HCT116 (cell line): Measurements from ENCODE around the gene TASP1. TPM values are rescaled to one million over a fixed set of nuclear protein-coding genes. Genes with fewer than 3 reads are reported as not detected.

ENCODE experiments used
- ATAC-seq: fragments of 200-7000 bp; cut with Tn5 transposase; 2 replicates; pipeline ENCODE4 v1.9.1; 2020; ENCODE audit warnings: mild to moderate bottlenecking, moderate library complexity
- BruUV-seq: library from RNA; stranded (reverse); fragments of 400-500 nt; replicated peaks from 2 replicates; lab custom pipeline; 2021; lab: Mats Ljungman, UMichigan
- CTCF ChIA-PET: fragments of 300-600 bp; sonication (Branson Sonifier 250); formaldehyde crosslinking; loops from one replicate; lab custom pipeline; 2021; ENCODE audit warnings: antibody characterized with exemption; lab: Charles Lee
- POLR2A ChIA-PET: fragments of 300-600, 350-600 bp; sonication (Branson Sonifier 250); formaldehyde crosslinking; loops from one replicate; lab custom pipeline; 2021; ENCODE audit warnings: antibody characterized with exemption; lab: Charles Lee
- RAD21 ChIA-PET, 2 experiments: fragments of 300-600 bp; sonication (Branson Sonifier 250); formaldehyde crosslinking; loops; one replicate each; lab custom pipeline; 2023; ENCODE audit warnings: low total read pairs in 2 of 2; ENCODE audit not compliant: uncharacterized antibody in 2 of 2, unreplicated experiment in 2 of 2, low non-redundant PET in 1 of 2; lab: Charles Lee
- DNase-seq: peaks from one replicate; pipeline ENCODE4 v3.0.0-alpha.2; 2010; ENCODE audit warnings: low read depth, low spot score
- H2AFZ ChIP-seq: fragments of 200-600 bp; shearing (Covaris generic), sonication (generic); 2 replicates; pipeline ENCODE4 v1.6.1; 2017; ENCODE audit warnings: low read depth, mixed run types, mixed read lengths, antibody characterized with exemption, low read length; ENCODE audit not compliant: poor library complexity, severe bottlenecking
- H3K27ac ChIP-seq: 2 replicates; pipeline ENCODE4 v1.5.1; 2012; ENCODE audit warnings: low read depth, low read length
- H3K27me3 ChIP-seq: fragments of 200-600 bp; sonication (generic); 2 replicates; pipeline ENCODE4 v1.6.1; 2016; ENCODE audit warnings: mixed run types, low read length, mixed read lengths; ENCODE audit not compliant: insufficient read depth
- H3K36me3 ChIP-seq, 2 experiments: fragments of 200-500 bp in 1 of 2; fragments of 200-600 bp in 1 of 2; sonication (Bioruptor generic) in 1 of 2; sonication (generic) in 1 of 2; 2 replicates each; pipeline versions ENCODE4 v1.5.1 to v1.6.1; 2014 to 2016; ENCODE audit warnings: low read length in 2 of 2, inconsistent platforms in 1 of 2, mixed read lengths in 1 of 2, mixed run types in 1 of 2; ENCODE audit not compliant: insufficient read depth in 2 of 2, control insufficient read depth in 1 of 2
- H3K4me1 ChIP-seq, 2 experiments: fragments of 200-600 bp in 1 of 2; sonication (generic) in 1 of 2; 2 replicates each; pipeline versions ENCODE4 v1.5.1 to v1.6.1; 2012 to 2017; ENCODE audit warnings: low read length in 2 of 2, inconsistent platforms in 1 of 2, mild to moderate bottlenecking in 1 of 2, mixed read lengths in 1 of 2, mixed run types in 1 of 2, moderate library complexity in 1 of 2; ENCODE audit not compliant: insufficient read depth in 2 of 2, control insufficient read depth in 1 of 2
- H3K4me2 ChIP-seq: fragments of 200-600 bp; sonication (generic); 2 replicates; pipeline ENCODE4 v1.6.1; 2017; ENCODE audit warnings: mixed run types, low read length, mixed read lengths
- H3K4me3 ChIP-seq, 2 experiments: fragments of 200-600 bp in 1 of 2; sonication (generic) in 1 of 2; replicated peaks in 1 of 2; 2 replicates each; pipeline ENCODE4 v1.5.1; 2011 to 2016; ENCODE audit warnings: low read length in 2 of 2, control low read depth in 1 of 2, low read depth in 1 of 2, mild to moderate bottlenecking in 1 of 2, mixed read lengths in 1 of 2, mixed run types in 1 of 2
- H3K79me2 ChIP-seq: fragments of 200-600 bp; sonication (generic); 2 replicates; pipeline ENCODE4 v1.6.1; 2017; ENCODE audit warnings: mild to moderate bottlenecking, mixed run types, low read length, moderate library complexity, mixed read lengths; ENCODE audit not compliant: insufficient read depth
- H3K9ac ChIP-seq: fragments of 200-600 bp; sonication (generic); 2 replicates; pipeline ENCODE4 v1.6.1; 2016; ENCODE audit warnings: low read length, mixed read lengths
- H3K9me2 ChIP-seq: fragments of 200-600 bp; sonication (generic), shearing (Covaris generic); 2 replicates; pipeline ENCODE4 v1.6.1; 2017; ENCODE audit warnings: mixed run types, mild to moderate bottlenecking, moderate library complexity; ENCODE audit not compliant: insufficient read depth
- H3K9me3 ChIP-seq, 2 experiments: fragments of 200-500 bp in 1 of 2; fragments of 200-600 bp in 1 of 2; sonication (Bioruptor generic) in 1 of 2; sonication (generic) in 1 of 2; 2 replicates each; pipeline ENCODE4 v1.6.1; 2014 to 2017; ENCODE audit warnings: low read length in 2 of 2, mixed read lengths in 2 of 2, inconsistent platforms in 1 of 2, low read depth in 1 of 2, mild to moderate bottlenecking in 1 of 2, mixed run types in 1 of 2, moderate library complexity in 1 of 2; ENCODE audit not compliant: control insufficient read depth in 1 of 2, insufficient read depth in 1 of 2
- H4K20me1 ChIP-seq: fragments of 200-600 bp; sonication (generic), shearing (Covaris generic); 2 replicates; pipeline ENCODE4 v1.6.1; 2017; ENCODE audit warnings: mixed run types, mild to moderate bottlenecking, moderate library complexity; ENCODE audit not compliant: insufficient read depth
- ATF3 ChIP-seq: IDR thresholded peaks from 2 replicates; pipeline ENCODE4 v1.6.1; 2012
- CBX3 ChIP-seq: IDR thresholded peaks from 2 replicates; pipeline ENCODE4 v1.6.1; 2012; ENCODE audit warnings: low read depth
- CEBPB ChIP-seq: IDR thresholded peaks from 2 replicates; pipeline ENCODE4 v1.6.1; 2012; ENCODE audit warnings: low read depth
- EGR1 ChIP-seq: IDR thresholded peaks from 2 replicates; pipeline ENCODE4 v1.6.1; 2012; ENCODE audit warnings: low read depth
- EZH2 ChIP-seq: fragments of 200-600 bp; sonication (generic); IDR thresholded peaks from 2 replicates; pipeline ENCODE4 v1.6.1; 2017; ENCODE audit warnings: antibody characterized with exemption, mixed run types
- EZH2phosphoT487 ChIP-seq: fragments of 200-600 bp; IDR thresholded peaks from 2 replicates; pipeline ENCODE4 v1.6.1; 2018; ENCODE audit warnings: antibody characterized with exemption, borderline replicate concordance
- FOSL1 ChIP-seq: IDR thresholded peaks from 2 replicates; pipeline ENCODE4 v1.6.1; 2012; ENCODE audit warnings: low read depth
- MAX ChIP-seq: IDR thresholded peaks from 2 replicates; pipeline ENCODE4 v1.6.1; 2012
- POLR2AphosphoS5 ChIP-seq: IDR thresholded peaks from 2 replicates; pipeline ENCODE4 v1.6.1; 2011; ENCODE audit warnings: mild to moderate bottlenecking, low read depth, low read length, moderate library complexity
- RAD21 ChIP-seq: IDR thresholded peaks from 2 replicates; pipeline ENCODE4 v1.6.1; 2012; ENCODE audit warnings: low read depth, mild to moderate bottlenecking
- REST ChIP-seq: IDR thresholded peaks from 2 replicates; pipeline ENCODE4 v1.6.1; 2012; ENCODE audit warnings: low read depth
- SP1 ChIP-seq: IDR thresholded peaks from 2 replicates; pipeline ENCODE4 v1.6.1; 2012; ENCODE audit warnings: low read depth
- SRF ChIP-seq: IDR thresholded peaks from 2 replicates; pipeline ENCODE4 v1.6.1; 2012; ENCODE audit warnings: low read depth
- TCF7L2 ChIP-seq: IDR thresholded peaks from 2 replicates; pipeline ENCODE4 v1.7.0; 2011; ENCODE audit warnings: borderline replicate concordance, inconsistent platforms; ENCODE audit not compliant: insufficient read depth, insufficient read length; ENCODE audit errors: extremely low read depth
- ZBTB33 ChIP-seq: IDR thresholded peaks from 2 replicates; pipeline ENCODE4 v1.6.1; 2011; ENCODE audit warnings: mild to moderate bottlenecking, low read length, moderate library complexity; ENCODE audit not compliant: insufficient replicate concordance; ENCODE audit errors: extremely low read depth
- ZFX ChIP-seq: fragments of 450-650 bp; IDR thresholded peaks from 2 replicates; pipeline ENCODE4 v1.6.1; 2017
- ZNF274 ChIP-seq: fragments of 200-500 bp; sonication (Bioruptor generic); IDR thresholded peaks from 2 replicates; pipeline ENCODE4 v1.6.1; 2014; ENCODE audit warnings: mild to moderate bottlenecking, low read depth, low read length, inconsistent platforms
- intact Hi-C: fragments of 100-400 bp; cut with micrococcal nuclease; formaldehyde crosslinking; loops from 2 replicates; pipeline ENCODE4 v1.10.0; 2022
- total RNA-seq: library from RNA; stranded (reverse); gene quantifications from one replicate; pipeline ENCODE4 v1.2.1, GENCODE V29; 2021; ENCODE audit not compliant: unreplicated experiment

The TASP1 gene
- total RNA-seq, 1 experiment from 2014 or later = 19.1 TPM

GRCh38 chr20:13650474-13650873, 11.7 kb upstream of the TASP1 start (continued):
- TF ChIP-seq POLR2AphosphoS5 (no peak), EGR1 (no peak), EZH2 (no peak), ZFX (no peak), MAX (no peak), RAD21 (no peak), FOSL1 (no peak)

- CTCF ChIA-PET = no interaction called here
- Histone ChIP-seq H3K9me2 (no peaks in the 10 kb centered on the region), H3K27ac (no peak overlapping the region), H4K20me1 (no peaks in the 10 kb centered on the region), H3K36me3 (no peaks in the 10 kb centered on the region), H3K9ac (no peak overlapping the region), H3K4me2 (no peak overlapping the region), H3K4me3 (no peak overlapping the region), H3K27me3 (no peaks in the 10 kb centered on the region), H3K79me2 (no peaks in the 10 kb centered on the region), H2AFZ (no peak overlapping the region), H3K9me3 (no peaks in the 10 kb centered on the region), H3K4me1 (no peaks in the 10 kb centered on the region)
- no TSS peak for BruUV-seq
- ATAC-seq = no peak
- POLR2A ChIA-PET = no interaction called here
- intact Hi-C loops = no loop called here
- RAD21 ChIA-PET = no interaction called here
- no peak for TF ChIP-seq EZH2phosphoT487
- no peak for TF ChIP-seq SP1
- TF ChIP-seq TCF7L2 = no peak
- no peak for TF ChIP-seq ZBTB33
- TF ChIP-seq CBX3 = no peak
- no peak for TF ChIP-seq SRF
- no peak for TF ChIP-seq ZFX
- TF ChIP-seq EGR1 = no peak
- no peak for TF ChIP-seq RAD21
- TF ChIP-seq ZNF274 = no peak
- TF ChIP-seq ATF3 = no peak
- TF ChIP-seq CEBPB = no peak
- no peak for TF ChIP-seq REST
- TF ChIP-seq FOSL1 = no peak
- DNase-seq = no peak
Measured at GRCh38 chr20:13648291-13649228, 9.8 kb upstream of the TASP1 start.
